Colonic mucosa (tissue), 4 donors: ENCODE results near the gene SMIM44. TPM values are rescaled to one million over a fixed set of nuclear protein-coding genes. Genes with fewer than 3 reads are reported as not detected.

Experiments used
- DNase-seq: peaks from one replicate; pipeline ENCODE4 v3.0.0-alpha.2; 2020
- H3K27ac ChIP-seq: fragments of 200-600 bp; one replicate; pipeline ENCODE4 v1.8.0; 2021
- H3K27me3 ChIP-seq: fragments of 200-600 bp; one replicate; pipeline ENCODE4 v1.8.0; 2021
- H3K36me3 ChIP-seq: fragments of 200-600 bp; one replicate; pipeline ENCODE4 v1.8.0; 2021
- H3K4me1 ChIP-seq: fragments of 200-600 bp; one replicate; pipeline ENCODE4 v1.8.0; 2021; ENCODE audit warnings: mild to moderate bottlenecking
- H3K4me3 ChIP-seq: fragments of 200-600 bp; one replicate; pipeline ENCODE4 v1.8.0; 2021
- H3K9ac ChIP-seq, 2 donors: one replicate each; pipeline ENCODE4 v1.7.0; 2013; ENCODE audit warnings: control low read depth in 2 of 2, low read depth in 2 of 2, low read length in 2 of 2
- H3K9me3 ChIP-seq: fragments of 200-600 bp; one replicate; pipeline ENCODE4 v1.8.0; 2021
- intact Hi-C: fragments of 100-400 bp; cut with DNase I; formaldehyde crosslinking; loops from one replicate; pipeline ENCODE4 v1.14.1; 2022
- total RNA-seq, 2 donors: library from RNA; stranded (reverse); fragmentation: NEBNext Ultra II Directional in 1 of 2; extraction: Animal tissue kit (Norgen Biotek cat#: 25700) in 1 of 2; gene quantifications; one replicate each; pipeline ENCODE4 v1.2.1, GENCODE V29; 2021
- TF ChIP-seq, protein P1 (sequence below): fragments of 200-600 bp; IDR thresholded peaks from one replicate; pipeline ENCODE4 v1.8.0; 2022; ENCODE audit warnings: antibody characterized with exemption, mild to moderate bottlenecking
- donor health status: healthy.
- donor health status: DM: no; HTN: no; CAD: no.
- donor health status: DM: no; HTN: no; CAD: no.

The SMIM44 gene
- total RNA-seq, 2 donors from 2014 or later = 4.3 to 6.2 TPM

DNA sequence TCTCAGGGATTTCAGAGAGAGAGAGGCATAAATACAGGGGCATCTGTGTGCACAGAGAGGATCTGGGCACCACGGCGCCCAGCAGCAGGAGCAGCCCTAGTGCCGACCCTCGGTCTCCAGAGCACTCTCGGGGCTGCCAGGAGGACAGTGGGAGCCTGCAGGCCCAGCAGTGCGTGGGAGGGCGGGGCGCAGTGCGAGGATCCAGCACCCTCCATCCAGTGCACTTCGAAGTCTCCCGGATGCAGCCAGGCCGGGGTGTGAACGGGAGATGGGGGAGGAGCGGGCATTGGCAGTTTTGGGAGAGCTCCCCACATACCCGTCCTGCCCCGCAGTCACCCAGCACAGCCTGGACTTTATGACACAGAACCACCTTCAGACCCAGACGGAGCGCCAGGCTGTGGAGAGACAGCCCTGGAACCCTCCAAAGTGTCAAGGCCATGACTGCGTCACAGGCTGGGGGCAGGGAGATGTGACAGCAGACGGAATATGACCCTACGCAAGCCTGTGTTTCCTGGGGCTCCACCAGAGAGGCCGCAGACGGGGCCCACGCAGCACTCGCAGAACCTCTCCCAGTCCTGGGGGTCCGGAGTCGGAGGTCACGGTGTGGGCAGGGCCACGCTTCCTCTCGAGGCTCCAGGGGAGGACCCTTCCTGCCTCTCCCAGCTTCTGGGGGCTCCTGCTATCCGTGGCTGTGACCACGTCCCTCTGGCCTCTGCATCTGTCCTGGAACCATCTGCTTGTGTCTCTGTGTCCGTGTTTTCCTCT is 41.0 kb upstream of the SMIM44 start:
- H3K9ac ChIP-seq = no peak overlapping the region
- no peaks in the 10 kb centered on the region for H3K4me1 ChIP-seq
- H3K9me3 ChIP-seq = no peaks in the 10 kb centered on the region
- H3K36me3 ChIP-seq = peaks cover 26% of the 10 kb centered on the region
- no peak overlapping the region for H3K27ac ChIP-seq
- no peak for DNase-seq
- no peaks in the 10 kb centered on the region for H3K27me3 ChIP-seq
- intact Hi-C loops = no loop called here
- H3K4me3 ChIP-seq = no peak overlapping the region
- TF ChIP-seq, protein P1, sequence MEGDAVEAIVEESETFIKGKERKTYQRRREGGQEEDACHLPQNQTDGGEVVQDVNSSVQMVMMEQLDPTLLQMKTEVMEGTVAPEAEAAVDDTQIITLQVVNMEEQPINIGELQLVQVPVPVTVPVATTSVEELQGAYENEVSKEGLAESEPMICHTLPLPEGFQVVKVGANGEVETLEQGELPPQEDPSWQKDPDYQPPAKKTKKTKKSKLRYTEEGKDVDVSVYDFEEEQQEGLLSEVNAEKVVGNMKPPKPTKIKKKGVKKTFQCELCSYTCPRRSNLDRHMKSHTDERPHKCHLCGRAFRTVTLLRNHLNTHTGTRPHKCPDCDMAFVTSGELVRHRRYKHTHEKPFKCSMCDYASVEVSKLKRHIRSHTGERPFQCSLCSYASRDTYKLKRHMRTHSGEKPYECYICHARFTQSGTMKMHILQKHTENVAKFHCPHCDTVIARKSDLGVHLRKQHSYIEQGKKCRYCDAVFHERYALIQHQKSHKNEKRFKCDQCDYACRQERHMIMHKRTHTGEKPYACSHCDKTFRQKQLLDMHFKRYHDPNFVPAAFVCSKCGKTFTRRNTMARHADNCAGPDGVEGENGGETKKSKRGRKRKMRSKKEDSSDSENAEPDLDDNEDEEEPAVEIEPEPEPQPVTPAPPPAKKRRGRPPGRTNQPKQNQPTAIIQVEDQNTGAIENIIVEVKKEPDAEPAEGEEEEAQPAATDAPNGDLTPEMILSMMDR = no peak

DNA sequence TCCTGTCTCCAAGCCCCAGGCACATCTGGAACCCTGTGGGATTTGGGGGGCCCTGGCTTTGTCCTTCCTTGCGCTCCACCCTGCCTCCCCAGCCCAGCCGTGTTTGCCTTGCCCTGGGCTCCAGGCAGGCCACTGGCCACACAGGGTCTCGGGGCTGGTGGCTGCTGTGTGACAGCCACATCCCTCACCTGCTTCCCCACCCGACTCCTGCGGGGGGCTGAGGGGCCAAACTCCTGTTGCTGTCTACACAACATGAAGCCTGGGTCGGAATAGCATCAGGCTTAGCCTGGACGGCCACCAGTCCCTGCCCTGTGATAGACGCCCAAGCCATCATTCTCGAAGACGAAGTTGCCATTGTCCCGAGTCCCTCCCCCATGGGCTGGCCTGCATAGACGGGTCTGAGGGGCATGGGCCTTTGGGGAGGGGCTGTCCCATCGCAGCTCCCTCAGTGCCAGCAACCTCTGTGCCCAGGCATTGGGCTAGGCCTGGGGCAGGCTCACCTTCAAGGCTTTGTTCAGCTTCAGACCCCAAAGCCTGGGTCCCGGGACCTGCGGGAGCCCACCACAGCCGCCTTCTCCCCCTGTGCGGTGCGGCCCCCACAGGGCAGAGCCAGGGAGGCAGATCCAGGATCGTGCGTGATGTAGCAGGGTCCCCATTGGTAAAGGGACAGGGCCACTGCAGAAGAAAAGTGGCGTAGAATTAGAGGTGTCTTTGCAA is 40.3 kb upstream of the SMIM44 start:
- no peaks in the 10 kb centered on the region for H3K27me3 ChIP-seq
- H3K36me3 ChIP-seq = peaks cover 26% of the 10 kb centered on the region
- no peak overlapping the region for H3K27ac ChIP-seq
- TF ChIP-seq, protein P1 = no peak
- H3K4me3 ChIP-seq = no peak overlapping the region
- intact Hi-C loops = no loop called here
- no peak overlapping the region for H3K9ac ChIP-seq
- DNase-seq = no peak
- no peaks in the 10 kb centered on the region for H3K9me3 ChIP-seq
- no peaks in the 10 kb centered on the region for H3K4me1 ChIP-seq

DNA sequence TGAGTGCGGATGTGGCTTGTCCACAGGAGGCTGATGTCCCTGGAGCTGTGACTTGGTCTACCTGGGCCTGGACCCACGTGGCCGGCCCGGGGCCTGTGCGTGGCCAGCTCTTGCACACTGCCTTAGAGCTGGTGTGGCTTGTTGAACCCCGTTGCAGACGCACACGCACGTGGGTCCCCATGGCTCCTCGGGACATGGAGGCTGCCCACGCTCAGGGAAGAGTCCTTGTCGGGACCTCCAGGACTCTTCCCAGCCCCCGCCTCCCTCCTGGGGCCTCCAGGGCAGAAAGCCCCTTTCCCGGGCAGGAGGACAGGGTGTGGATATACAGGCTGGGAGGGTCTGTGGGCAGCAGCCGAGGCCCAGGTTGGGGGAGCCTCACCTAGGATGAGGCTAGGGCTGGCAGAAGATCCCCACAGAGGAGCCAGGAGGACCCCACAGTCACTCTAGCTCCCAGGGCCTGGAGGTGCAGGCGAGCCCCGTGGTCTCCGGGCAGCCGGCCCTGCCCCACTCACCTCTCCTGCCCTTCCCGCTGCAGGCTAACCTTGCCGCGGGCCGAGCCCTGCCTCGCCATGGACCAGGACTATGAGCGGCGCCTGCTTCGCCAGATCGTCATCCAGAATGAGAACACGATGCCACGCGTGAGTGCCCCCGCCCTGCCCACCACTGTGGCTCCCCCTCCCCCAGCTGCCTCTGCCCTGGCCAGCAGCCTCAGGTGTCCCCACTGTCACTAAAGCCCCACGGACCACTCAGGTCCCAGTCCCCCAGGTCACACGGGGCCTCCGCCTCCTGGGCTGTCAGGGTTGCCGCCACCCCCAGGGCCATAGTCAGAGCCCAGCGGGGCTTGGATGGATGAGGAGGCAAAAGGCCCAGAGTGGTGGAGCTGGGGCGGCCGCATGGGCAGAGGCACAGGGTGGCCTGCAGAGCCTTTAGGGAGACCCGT is 39.5 kb upstream of the SMIM44 start:
- Histone ChIP-seq H3K27ac (no peak overlapping the region), H3K4me3 (no peak overlapping the region), H3K9me3 (no peaks in the 10 kb centered on the region), H3K9ac (no peak overlapping the region), H3K4me1 (no peaks in the 10 kb centered on the region), H3K27me3 (no peaks in the 10 kb centered on the region), H3K36me3 (peaks cover 22% of the 10 kb centered on the region)
- DNase-seq = no peak
- TF ChIP-seq, protein P1 = no peak
- intact Hi-C loops = no loop called here

DNA sequence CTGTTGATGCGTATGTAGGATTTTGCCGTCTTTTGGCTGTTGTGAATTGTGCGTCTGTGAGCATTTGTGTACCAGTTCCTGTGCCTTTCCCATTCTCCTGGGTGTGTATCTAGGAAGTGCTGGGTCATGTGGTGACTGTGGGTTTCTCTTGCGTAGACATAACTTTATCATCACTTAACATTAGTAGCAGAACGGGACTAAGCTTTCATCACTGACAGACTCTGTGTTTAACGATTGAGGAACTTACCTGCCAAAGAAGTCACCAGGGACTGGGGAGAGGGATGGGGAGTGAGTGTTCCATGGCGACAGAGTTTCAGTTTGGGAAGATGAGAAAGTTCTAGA is 37.8 kb upstream of the SMIM44 start:
- Histone ChIP-seq H3K4me3 (no peak overlapping the region), H3K27me3 (no peaks in the 10 kb centered on the region), H3K27ac (no peak overlapping the region), H3K9me3 (no peaks in the 10 kb centered on the region), H3K36me3 (peaks cover 9% of the 10 kb centered on the region), H3K4me1 (peaks cover 5% of the 10 kb centered on the region), H3K9ac (no peak overlapping the region)
- no peak for DNase-seq
- TF ChIP-seq, protein P1 = no peak
- intact Hi-C loops = no loop called here
